Measurements from ENCODE around the gene RAB22A.

Gene RAB22A

DNA sequence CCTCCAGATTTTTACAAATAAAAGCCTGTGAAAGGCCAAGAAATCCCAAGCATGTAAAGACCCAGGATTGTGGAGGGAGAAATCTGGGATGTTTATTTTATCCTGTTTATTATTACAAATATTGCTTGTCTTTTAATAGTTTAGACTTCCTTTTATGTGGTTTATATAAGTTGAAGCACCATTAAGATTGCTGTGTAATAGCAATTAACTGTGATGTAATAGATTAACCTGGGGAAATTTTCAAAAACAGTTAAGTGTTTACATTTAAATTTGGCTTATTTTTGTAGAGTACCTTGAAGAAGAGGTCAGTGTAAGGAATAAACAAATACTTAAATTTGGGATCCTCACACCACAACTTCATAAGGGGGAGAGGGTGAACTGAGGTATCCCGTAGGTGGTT is 106.5 kb downstream of the RAB22A start:
- DNase-seq (ENCODE audit: low read depth): no peak

DNA sequence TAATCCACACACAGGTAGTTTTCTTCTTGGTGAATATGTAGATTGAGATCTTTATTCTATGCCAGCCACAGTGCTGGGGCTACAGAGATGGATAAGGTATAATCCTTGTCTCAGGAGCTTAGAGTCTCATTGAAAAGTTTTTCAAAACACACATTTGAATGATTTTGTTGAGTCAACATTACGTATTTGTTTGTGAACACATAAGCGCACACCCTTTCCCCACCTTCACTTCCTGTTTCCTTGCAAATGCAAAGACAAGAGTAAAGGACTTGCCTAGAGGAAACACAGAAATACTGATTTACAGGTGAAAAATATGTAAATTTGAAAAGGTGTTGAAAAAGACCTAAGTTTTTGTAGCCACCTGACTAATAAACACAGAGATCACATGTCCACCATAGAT is 107.3 kb downstream of the RAB22A start:
- no peak for DNase-seq (ENCODE audit: low read depth)

All from amniotic epithelial cell (primary cell).